CD4-positive, alpha-beta T cell treated with Interleukin-17A for 1 hour (primary cell): Measurements from ENCODE around the gene PLG.
A peak's percentile ranks its signal among the peaks of the same experiment; 100 is the strongest.
"Not testable (repeated sequence)": the region's sequence is repeated elsewhere in the genome, so short reads cannot be mapped to it uniquely, and the experiment has no call there.

ENCODE experiments used
- DNase-seq: peaks from one replicate; pipeline ENCODE4 v3.0.0-alpha.2; 2020

Gene PLG

GRCh38 chr6:160708993-160709392, 6.9 kb downstream of the PLG start:
- DNase-seq = not testable (repeated sequence)

- no peak for DNase-seq
Observed at GRCh38 chr6:160714731-160715316, 12.8 kb downstream of the PLG start.

- DNase-seq = no peak
Observed at GRCh38 chr6:160730911-160731310, 28.9 kb downstream of the PLG start.

- DNase-seq = peak; percentile 41
Observed at GRCh38 chr6:160733050-160733646, 31.1 kb downstream of the PLG start.

GRCh38 chr6:160734627-160735026, 32.6 kb downstream of the PLG start:
- DNase-seq = no peak

GRCh38 chr6:160735523-160735922, 33.5 kb downstream of the PLG start:
- no peak for DNase-seq

GRCh38 chr6:160737934-160738333, 35.9 kb downstream of the PLG start:
- DNase-seq = no peak

GRCh38 chr6:160739955-160740354, 37.9 kb downstream of the PLG start:
- no peak for DNase-seq

GRCh38 chr6:160741012-160741411, 39.0 kb downstream of the PLG start:
- DNase-seq = not testable (repeated sequence)

GRCh38 chr6:160742090-160742489, 40.0 kb downstream of the PLG start:
- DNase-seq = no peak

- DNase-seq = no peak
Observed at GRCh38 chr6:160750276-160750689, 48.2 kb downstream of the PLG start.

- not testable (repeated sequence) for DNase-seq
Observed at GRCh38 chr6:160753211-160753610, 51.2 kb downstream of the PLG start.

- no peak for DNase-seq
Observed at GRCh38 chr6:160755165-160755564, 53.1 kb downstream of the PLG start.

- DNase-seq = no peak
Observed at GRCh38 chr6:160756021-160756420, 54.0 kb downstream of the PLG start.

GRCh38 chr6:160756871-160757270, 54.8 kb downstream of the PLG start:
- DNase-seq = no peak

GRCh38 chr6:160764847-160765246, 62.8 kb downstream of the PLG start:
- DNase-seq = no peak

- DNase-seq = no peak
Observed at GRCh38 chr6:160765412-160765811, 63.4 kb downstream of the PLG start.

GRCh38 chr6:160766657-160766988, 64.6 kb downstream of the PLG start:
- DNase-seq = no peak

- peak; percentile 39 for DNase-seq
Observed at GRCh38 chr6:160766989-160767646, 65.1 kb downstream of the PLG start.

- no peak for DNase-seq
Observed at GRCh38 chr6:160767647-160768019, 65.6 kb downstream of the PLG start.

- no peak for DNase-seq
Observed at GRCh38 chr6:160768101-160768500, 66.1 kb downstream of the PLG start.

- no peak for DNase-seq
Observed at GRCh38 chr6:160774399-160774798, 72.4 kb downstream of the PLG start.

- DNase-seq = no peak
Observed at GRCh38 chr6:160775792-160776580, 73.9 kb downstream of the PLG start.

GRCh38 chr6:160779095-160779494, 77.1 kb downstream of the PLG start:
- DNase-seq = not testable (repeated sequence)
